GM21717 (cell line): Measurements from ENCODE around the gene SS18L1.

Experiments
- ATAC-seq: cut with Tn5 transposase; IDR thresholded peaks from one replicate; pipeline ENCODE4 v1.9.1; 2021; ENCODE audit warnings: mild to moderate bottlenecking, moderate library complexity; ENCODE audit not compliant: unreplicated experiment

The SS18L1 gene

GRCh38 chr20:62191781-62192559 is 48.4 kb downstream of the SS18L1 start:
- ATAC-seq: no peak

- no peak for ATAC-seq
Measured at GRCh38 chr20:62192635-62193034, 49.1 kb downstream of the SS18L1 start.

GRCh38 chr20:62193079-62194025 is 49.8 kb downstream of the SS18L1 start:
- no peak for ATAC-seq

GRCh38 chr20:62195075-62195405 is 51.5 kb downstream of the SS18L1 start:
- ATAC-seq: no peak

GRCh38 chr20:62195736-62196135 is 52.2 kb downstream of the SS18L1 start:
- no peak for ATAC-seq

- ATAC-seq: no peak
Measured at GRCh38 chr20:62196286-62196685, 52.7 kb downstream of the SS18L1 start.

- ATAC-seq: no peak
Measured at GRCh38 chr20:62197311-62197710, 53.7 kb downstream of the SS18L1 start.

GRCh38 chr20:62197801-62198200 is 54.2 kb downstream of the SS18L1 start:
- no peak for ATAC-seq

GRCh38 chr20:62198496-62198895 is 54.9 kb downstream of the SS18L1 start:
- no peak for ATAC-seq

GRCh38 chr20:62198931-62199330 is 55.4 kb downstream of the SS18L1 start:
- no peak for ATAC-seq

- no peak for ATAC-seq
Measured at GRCh38 chr20:62200491-62201172, 57.1 kb downstream of the SS18L1 start.

GRCh38 chr20:62201173-62202082 is 57.9 kb downstream of the SS18L1 start:
- ATAC-seq: no peak

GRCh38 chr20:62202083-62202395 is 58.5 kb downstream of the SS18L1 start:
- ATAC-seq: no peak

- no peak for ATAC-seq
Measured at GRCh38 chr20:62202676-62203377, 59.3 kb downstream of the SS18L1 start.

- ATAC-seq: no peak
Measured at GRCh38 chr20:62203378-62204030, 59.9 kb downstream of the SS18L1 start.

- no peak for ATAC-seq
Measured at GRCh38 chr20:62205618-62206387, 62.2 kb downstream of the SS18L1 start.

- ATAC-seq: no peak
Measured at GRCh38 chr20:62206388-62206775, 62.8 kb downstream of the SS18L1 start.

- ATAC-seq: no peak
Measured at GRCh38 chr20:62208061-62208794, 64.7 kb downstream of the SS18L1 start.
